SK-N-SH treated with all-trans-retinoic acid at 6 μM for 48 hours (cell line): Measurements from ENCODE around the gene TSEN34.

Experiments
- ATAC-seq: fragments of 200-7000 bp; cut with Tn5 transposase; 3 replicates; pipeline ENCODE4 v1.9.1; 2020; ENCODE audit warnings: mild to moderate bottlenecking, moderate library complexity
- CREB5 ChIP-seq: fragments of 250-450 bp; sonication (Bioruptor Pico); IDR thresholded peaks from 2 replicates; pipeline ENCODE4 v1.5.1; 2020; ENCODE audit warnings: low read depth, mild to moderate bottlenecking, moderate library complexity
- CSDC2 ChIP-seq: fragments of 250-450 bp; sonication (Bioruptor Pico); IDR thresholded peaks from 2 replicates; pipeline ENCODE4 v1.5.0; 2020; ENCODE audit warnings: mild to moderate bottlenecking, moderate library complexity
- ESRRG ChIP-seq: fragments of 250-450 bp; sonication (Bioruptor Pico); IDR thresholded peaks from 2 replicates; pipeline ENCODE4 v1.6.1; 2021; ENCODE audit warnings: mild to moderate bottlenecking
- POU6F1 ChIP-seq: fragments of 250-450 bp; sonication (Bioruptor Pico); IDR thresholded peaks from 2 replicates; pipeline ENCODE4 v1.8.0; 2021; ENCODE audit warnings: low read depth, mild to moderate bottlenecking, moderate library complexity, borderline replicate concordance
- RARB ChIP-seq: fragments of 250-450 bp; sonication (Bioruptor Pico); IDR thresholded peaks from 2 replicates; pipeline ENCODE4 v1.8.0; 2021; ENCODE audit warnings: mild to moderate bottlenecking, moderate library complexity
- SNAI2 ChIP-seq: fragments of 250-450 bp; sonication (Bioruptor Pico); IDR thresholded peaks from 2 replicates; pipeline ENCODE4 v1.5.0; 2020; ENCODE audit warnings: mild to moderate bottlenecking, moderate library complexity
- TCF4 ChIP-seq: fragments of 250-450 bp; sonication (Bioruptor Pico); IDR thresholded peaks from 2 replicates; pipeline ENCODE4 v1.8.0; 2021; ENCODE audit warnings: mild to moderate bottlenecking, moderate library complexity, borderline replicate concordance
- TOX ChIP-seq: fragments of 250-450 bp; sonication (Bioruptor Pico); IDR thresholded peaks from 2 replicates; pipeline ENCODE4 v1.8.0; 2021; ENCODE audit warnings: mild to moderate bottlenecking, moderate library complexity, borderline replicate concordance
- ZFP30 ChIP-seq: fragments of 450-650 bp; formaldehyde crosslinking; IDR thresholded peaks from 2 replicates; pipeline ENCODE4 v1.5.0; 2022; ENCODE audit warnings: mild to moderate bottlenecking, moderate library complexity
- TF ChIP-seq, protein P1 (sequence below): fragments of 250-450 bp; sonication (Bioruptor Pico); IDR thresholded peaks from 2 replicates; pipeline ENCODE4 v1.5.1; 2021; ENCODE audit warnings: mild to moderate bottlenecking, moderate library complexity
- TF ChIP-seq, protein P2 (sequence below): fragments of 250-450 bp; sonication (Bioruptor Pico); IDR thresholded peaks from 2 replicates; pipeline ENCODE4 v1.5.0; 2020; ENCODE audit warnings: mild to moderate bottlenecking, moderate library complexity

TSEN34 gene

DNA sequence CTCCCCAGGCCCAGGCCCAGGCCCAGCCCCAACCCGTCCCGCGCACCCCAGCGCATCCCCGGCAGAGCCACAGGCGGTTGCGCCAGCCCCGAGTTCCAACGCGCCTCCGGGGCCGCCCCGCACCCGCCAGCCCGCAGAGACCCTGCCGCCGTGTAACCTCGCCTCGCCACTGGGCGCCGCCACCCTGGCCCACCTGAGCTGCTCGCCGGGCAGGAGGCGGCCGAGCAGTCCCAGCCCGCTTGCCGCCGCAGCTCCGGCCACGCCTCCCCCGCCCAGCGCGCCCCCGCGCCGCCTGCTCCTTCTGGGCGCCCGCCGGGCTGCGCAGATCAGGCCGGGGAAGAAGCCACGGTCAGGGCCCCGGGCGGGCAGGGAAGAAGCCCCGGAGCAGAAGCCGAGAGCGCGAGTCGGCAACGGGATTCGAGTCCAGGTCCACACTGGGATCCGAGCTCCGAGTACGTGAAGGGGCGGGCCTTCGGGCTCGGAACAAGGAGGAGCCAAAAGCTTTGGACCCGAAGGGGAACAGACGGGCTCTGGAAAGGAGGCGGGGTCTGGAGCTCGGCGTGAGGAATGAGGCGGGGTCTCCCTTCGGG is 1.9 kb upstream of the TSEN34 start, which contains the start of gene MBOAT7:
Gene MBOAT7 (minus strand): TSS at position 436 of the 590 bp plus-strand sequence. CDS start 1,072 bp downstream, outside the sequence.
- ATAC-seq = peak; percentile 24
- TF ChIP-seq, protein P1, sequence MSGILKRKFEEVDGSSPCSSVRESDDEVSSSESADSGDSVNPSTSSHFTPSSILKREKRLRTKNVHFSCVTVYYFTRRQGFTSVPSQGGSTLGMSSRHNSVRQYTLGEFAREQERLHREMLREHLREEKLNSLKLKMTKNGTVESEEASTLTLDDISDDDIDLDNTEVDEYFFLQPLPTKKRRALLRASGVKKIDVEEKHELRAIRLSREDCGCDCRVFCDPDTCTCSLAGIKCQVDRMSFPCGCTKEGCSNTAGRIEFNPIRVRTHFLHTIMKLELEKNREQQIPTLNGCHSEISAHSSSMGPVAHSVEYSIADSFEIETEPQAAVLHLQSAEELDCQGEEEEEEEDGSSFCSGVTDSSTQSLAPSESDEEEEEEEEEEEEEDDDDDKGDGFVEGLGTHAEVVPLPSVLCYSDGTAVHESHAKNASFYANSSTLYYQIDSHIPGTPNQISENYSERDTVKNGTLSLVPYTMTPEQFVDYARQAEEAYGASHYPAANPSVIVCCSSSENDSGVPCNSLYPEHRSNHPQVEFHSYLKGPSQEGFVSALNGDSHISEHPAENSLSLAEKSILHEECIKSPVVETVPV = no peak
- no peak for TF ChIP-seq CREB5 (CRISPR knock-in tag)
- TF ChIP-seq, protein P2, sequence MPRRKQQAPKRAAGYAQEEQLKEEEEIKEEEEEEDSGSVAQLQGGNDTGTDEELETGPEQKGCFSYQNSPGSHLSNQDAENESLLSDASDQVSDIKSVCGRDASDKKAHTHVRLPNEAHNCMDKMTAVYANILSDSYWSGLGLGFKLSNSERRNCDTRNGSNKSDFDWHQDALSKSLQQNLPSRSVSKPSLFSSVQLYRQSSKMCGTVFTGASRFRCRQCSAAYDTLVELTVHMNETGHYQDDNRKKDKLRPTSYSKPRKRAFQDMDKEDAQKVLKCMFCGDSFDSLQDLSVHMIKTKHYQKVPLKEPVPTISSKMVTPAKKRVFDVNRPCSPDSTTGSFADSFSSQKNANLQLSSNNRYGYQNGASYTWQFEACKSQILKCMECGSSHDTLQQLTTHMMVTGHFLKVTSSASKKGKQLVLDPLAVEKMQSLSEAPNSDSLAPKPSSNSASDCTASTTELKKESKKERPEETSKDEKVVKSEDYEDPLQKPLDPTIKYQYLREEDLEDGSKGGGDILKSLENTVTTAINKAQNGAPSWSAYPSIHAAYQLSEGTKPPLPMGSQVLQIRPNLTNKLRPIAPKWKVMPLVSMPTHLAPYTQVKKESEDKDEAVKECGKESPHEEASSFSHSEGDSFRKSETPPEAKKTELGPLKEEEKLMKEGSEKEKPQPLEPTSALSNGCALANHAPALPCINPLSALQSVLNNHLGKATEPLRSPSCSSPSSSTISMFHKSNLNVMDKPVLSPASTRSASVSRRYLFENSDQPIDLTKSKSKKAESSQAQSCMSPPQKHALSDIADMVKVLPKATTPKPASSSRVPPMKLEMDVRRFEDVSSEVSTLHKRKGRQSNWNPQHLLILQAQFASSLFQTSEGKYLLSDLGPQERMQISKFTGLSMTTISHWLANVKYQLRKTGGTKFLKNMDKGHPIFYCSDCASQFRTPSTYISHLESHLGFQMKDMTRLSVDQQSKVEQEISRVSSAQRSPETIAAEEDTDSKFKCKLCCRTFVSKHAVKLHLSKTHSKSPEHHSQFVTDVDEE = 0 out of 2 replicates have a peak, but pooled peaks have one; percentile 25

GRCh38 chr19:54189735-54190502 is 1.2 kb upstream of the TSEN34 start:
- peak; percentile 72 for ATAC-seq
- TF ChIP-seq TOX (CRISPR knock-in tag) (no peak), SNAI2 (CRISPR knock-in tag) (no peak), CSDC2 (CRISPR knock-in tag) (no peak)
- TF ChIP-seq, protein P1 = no peak
- TF ChIP-seq, all 23 proteins: peak for 0

DNA sequence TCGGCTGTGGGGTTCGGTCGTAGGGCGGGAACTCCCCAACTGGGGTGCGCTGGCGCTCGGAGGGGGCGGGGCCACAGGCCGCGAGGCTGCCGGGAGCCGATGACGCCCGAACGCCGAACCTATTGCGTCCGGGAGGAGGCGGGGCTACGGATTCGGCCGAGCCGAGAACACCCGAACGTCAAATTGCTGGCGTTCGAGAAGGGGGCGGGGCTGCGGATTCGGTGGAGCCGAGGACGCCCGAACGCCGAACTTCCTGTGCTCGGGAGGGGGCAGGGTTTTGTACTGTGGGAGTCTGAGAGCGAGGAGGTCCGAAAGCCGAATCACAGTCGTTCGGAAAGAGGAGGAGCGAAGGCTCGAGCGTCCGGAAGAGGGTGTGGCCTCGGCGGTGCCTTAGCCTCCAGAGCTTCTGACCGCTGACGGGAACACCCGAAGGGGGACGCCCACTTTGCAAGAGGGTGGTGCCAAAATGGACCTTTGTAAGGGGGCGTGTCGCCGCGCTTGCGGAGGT is 551 bp upstream of the TSEN34 start:
- ATAC-seq = peak; percentile 79
- TF ChIP-seq CREB5 (CRISPR knock-in tag) = no peak
- no peak for TF ChIP-seq RARB (CRISPR knock-in tag)
- no peak for TF ChIP-seq ZFP30 (CRISPR knock-in tag)
- TF ChIP-seq, protein P2 = no peak
- TF ChIP-seq TOX (CRISPR knock-in tag) = no peak
- no peak for TF ChIP-seq POU6F1 (CRISPR knock-in tag)
- TF ChIP-seq TCF4 = no peak
- TF ChIP-seq ESRRG (CRISPR knock-in tag) = no peak
